ENCODE results near the gene TPM4.
A peak's percentile ranks its signal among the peaks of the same experiment; 100 is the strongest.

Gene TPM4

DNA sequence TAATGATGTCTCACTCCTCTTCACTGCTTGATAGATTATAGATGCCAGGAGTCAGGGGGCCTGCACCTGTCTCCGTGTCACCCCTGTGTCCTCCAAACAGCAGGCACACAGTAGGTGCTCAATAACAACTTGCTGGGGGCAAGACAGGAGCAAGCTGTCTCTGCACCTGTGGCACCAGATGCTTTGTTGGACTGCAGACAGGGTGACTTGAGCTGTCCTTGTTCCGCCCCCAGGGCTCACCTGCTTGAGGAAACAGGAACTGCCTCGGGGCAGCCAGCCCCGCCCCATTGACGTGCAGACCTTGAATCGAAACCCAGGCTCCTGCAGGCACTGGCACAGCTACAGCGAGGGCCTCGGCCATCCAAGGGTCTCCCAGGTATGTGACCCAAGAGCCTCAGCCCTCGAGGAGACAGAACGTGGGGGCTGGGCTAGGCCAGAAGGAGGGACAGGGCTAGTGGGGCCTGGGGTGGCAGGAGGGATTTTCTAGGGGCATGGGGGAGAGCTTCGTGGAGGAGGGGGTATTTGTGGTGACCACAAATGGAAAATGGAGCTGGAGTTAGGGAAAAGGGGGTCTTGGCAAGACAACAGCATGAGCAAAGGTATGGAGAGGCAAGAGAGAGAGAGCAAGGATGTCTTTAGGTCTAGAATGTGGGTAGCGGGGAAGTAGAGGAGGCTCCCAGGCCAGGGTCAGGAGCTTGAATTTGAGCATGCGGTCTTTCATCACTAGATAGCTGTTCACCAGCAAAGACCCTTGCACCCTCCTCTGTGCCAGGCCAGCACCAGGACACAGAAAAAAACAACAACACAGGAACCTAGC, 67.3 kb downstream of the TPM4 start, which contains the start of gene HSH2D:
TSS of gene HSH2D (plus strand) at position 287 of the 817 bp plus-strand sequence. CDS start 5,066 bp downstream, outside the sequence.
- peak; percentile 64 for DNase-seq (ENCODE audit: low read depth, low spot score)
- H3K4me3 ChIP-seq (ENCODE audit: low read length), result peak within 1 kb of the TSS; percentile 35

DNA sequence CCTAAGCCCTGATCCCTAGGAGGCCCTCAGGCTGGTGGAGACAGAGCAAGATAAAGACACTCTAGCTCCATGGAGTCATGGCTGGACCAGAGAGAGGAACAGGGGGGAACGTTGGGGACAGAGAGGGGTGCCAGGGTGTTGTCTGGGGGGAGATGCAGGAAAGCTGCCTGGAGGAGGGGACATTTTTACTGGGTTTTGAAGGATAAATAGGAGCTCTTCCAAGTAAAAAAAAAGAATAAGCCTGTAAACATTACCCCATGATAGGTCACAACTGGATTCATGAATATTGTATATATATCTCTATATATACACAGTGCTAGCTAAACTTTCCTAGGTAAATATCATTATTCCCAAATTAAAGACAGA, 67.9 kb downstream of the TPM4 start:
- peak overlapping the region; percentile 35 for H3K4me3 ChIP-seq (ENCODE audit: low read length)
- no peak for DNase-seq (ENCODE audit: low read depth, low spot score)

- no peak overlapping the region for H3K4me3 ChIP-seq (ENCODE audit: low read length)
Measured at GRCh38 chr19:16146112-16146511, 69.8 kb downstream of the TPM4 start.

DNA sequence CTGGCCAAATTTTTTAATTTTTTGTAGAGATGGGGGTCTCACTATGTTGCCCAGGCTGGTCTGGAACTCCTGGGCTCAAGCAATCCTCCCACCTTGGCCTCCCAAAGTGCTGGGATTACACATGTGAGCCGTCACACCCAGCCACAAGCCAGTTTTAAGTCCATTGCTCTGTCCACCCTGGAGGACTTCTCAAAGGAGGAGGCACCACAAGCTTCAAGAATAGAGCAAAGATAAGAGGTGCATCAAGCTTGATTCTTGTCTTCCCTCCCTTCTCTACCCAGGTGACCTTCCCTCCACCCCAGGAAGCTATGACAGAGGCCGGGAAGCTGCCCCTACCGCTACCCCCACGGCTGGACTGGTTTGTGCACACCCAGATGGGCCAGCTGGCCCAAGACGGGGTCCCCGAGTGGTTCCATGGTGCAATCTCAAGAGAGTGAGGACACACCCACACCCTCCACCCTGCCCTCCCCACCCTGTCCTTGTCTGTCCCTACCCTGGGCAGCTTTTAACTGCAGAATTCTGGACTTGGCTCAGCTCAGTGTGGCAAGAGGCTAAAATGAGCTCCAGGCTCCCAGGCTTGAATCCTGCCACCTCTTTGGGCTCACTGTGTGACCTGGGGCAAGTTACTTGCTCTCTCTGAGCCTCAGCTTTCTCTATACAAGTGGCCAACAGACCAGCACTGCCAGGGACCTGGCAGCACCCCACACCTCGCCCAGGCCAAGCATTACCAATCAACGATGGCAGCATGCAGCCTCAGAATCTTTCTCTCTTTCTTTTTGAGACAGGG, 72.3 kb downstream of the TPM4 start:
- no peak for DNase-seq (ENCODE audit: low read depth, low spot score)
- no peak overlapping the region for H3K4me3 ChIP-seq (ENCODE audit: low read length)

More at GRCh38 chr19:16146112-16146511, 69.8 kb downstream of the TPM4 start:
- no peak for DNase-seq (ENCODE audit: low read depth, low spot score)
